NCI-H146 treated with DMSO at 0.1 percent for 48 hours (cell line): ENCODE data around the gene UGT1A7.

Experiments
- DNase-seq: peaks from one replicate; lab custom pipeline; 2025; ENCODE audit not compliant: unreplicated experiment; lab: John Stamatoyannopoulos, UW

UGT1A7 gene

GRCh38 chr2:233798335-233799086 lies 116.8 kb downstream of the UGT1A7 start:
- DNase-seq = no peak

- DNase-seq = no peak
These were observed 117.5 kb downstream of the UGT1A7 start for GRCh38 chr2:233799087-233799665.

GRCh38 chr2:233799716-233800115 lies 118.0 kb downstream of the UGT1A7 start:
- DNase-seq = no peak

DNA sequence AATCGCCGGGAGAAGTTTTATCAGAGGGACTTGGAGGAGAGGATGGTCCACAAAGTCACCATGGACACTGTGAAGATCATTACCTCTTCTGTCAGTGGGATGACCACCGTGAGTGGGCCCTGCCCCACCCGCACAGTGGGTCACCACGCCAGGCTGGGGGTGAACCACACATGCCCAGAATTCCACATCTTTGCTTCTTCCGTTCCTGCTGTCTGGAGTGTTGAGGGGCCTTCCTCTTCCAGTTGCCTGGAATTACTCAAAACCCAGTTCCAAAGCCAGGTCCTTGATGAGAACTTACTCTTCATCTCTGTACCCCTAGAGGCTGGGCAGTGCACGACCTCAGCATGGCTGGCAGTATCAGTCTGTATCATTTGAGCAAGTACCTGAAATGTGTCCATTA lies 118.5 kb downstream of the UGT1A7 start:
- DNase-seq = no peak

GRCh38 chr2:233801357-233802131 lies 119.8 kb downstream of the UGT1A7 start:
- DNase-seq = no peak

- DNase-seq = no peak
These were observed 120.6 kb downstream of the UGT1A7 start for GRCh38 chr2:233802132-233802815.

DNA sequence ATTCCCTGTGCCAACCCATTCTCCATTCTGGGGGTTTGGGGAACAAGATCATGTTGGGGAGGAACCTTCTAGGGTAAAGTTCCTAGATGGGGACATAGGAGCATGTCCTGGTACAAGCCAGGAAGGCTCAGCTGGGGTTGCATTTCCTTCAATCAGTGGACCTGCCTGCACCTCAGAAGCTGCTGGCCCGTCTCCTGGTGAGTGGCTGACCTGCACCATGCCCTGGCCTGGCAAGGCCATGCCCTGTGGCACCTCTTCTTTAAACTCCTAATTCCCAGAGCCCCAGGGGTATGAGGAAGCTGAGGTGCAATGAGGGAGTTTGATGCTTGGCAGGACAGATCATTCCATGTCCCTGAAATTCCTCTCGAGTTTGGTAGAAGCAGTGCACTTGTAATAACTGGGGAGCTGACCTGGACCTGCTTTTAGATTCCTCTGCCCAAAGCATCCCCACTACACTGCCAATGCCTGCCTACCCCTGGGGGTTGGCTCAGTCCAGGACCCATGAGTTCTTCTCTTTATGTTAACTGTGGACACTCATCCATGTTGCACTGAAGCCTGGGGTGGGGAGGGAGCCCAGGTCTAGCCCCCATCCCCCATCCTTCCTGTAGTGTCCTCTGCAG lies 121.7 kb downstream of the UGT1A7 start:
- DNase-seq = no peak

DNA sequence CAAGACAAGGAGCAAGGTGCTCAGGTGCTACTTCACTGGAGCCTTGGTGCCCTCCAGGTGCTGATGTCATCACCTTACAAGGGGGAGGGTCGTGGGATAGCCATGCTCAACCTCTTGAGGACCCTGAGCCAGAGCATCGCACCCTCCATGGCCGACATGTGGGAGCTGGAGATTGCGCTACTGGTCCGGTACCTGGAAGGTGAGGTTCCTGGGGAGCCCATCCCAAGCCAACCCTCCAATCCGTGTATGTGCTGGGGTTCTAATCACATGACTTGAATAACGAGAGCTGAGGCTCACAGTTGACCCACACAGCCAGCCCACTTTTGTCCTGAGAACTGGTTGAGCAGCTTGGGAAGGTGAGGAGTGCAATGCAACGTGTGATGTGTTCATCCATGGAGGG lies 122.3 kb downstream of the UGT1A7 start:
- DNase-seq = no peak

DNA sequence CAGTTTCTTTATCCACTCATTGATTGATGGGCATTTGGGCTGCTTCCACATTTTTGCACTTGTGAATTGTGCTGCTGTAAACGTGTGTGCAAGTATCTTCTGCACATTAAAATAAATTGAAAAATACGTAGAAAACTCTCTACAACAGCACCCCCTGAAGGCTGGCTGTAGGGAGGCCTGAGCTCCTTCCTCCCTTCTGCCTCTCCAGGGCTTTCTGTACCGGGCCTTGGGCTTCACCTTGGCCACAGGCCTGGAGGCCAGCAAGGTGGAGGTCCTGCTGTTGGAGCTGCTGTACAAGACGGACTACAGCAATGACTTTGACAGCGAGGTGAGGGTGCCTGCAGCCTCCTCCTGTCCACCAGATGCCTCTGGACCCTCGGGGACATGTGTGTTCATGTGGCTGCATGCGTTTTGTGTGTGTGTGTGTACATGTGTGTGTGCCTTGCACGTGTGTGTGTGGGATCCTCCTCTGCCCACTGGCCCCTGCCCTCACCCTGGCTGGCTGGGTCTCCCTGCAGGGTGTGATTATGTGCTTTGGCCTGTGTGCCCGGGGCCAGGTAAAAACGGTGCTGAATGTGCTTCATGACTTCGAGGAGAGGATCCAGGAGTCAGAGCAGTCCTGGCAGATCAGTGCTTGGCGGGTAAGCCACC lies 125.6 kb downstream of the UGT1A7 start:
- no peak for DNase-seq

DNA sequence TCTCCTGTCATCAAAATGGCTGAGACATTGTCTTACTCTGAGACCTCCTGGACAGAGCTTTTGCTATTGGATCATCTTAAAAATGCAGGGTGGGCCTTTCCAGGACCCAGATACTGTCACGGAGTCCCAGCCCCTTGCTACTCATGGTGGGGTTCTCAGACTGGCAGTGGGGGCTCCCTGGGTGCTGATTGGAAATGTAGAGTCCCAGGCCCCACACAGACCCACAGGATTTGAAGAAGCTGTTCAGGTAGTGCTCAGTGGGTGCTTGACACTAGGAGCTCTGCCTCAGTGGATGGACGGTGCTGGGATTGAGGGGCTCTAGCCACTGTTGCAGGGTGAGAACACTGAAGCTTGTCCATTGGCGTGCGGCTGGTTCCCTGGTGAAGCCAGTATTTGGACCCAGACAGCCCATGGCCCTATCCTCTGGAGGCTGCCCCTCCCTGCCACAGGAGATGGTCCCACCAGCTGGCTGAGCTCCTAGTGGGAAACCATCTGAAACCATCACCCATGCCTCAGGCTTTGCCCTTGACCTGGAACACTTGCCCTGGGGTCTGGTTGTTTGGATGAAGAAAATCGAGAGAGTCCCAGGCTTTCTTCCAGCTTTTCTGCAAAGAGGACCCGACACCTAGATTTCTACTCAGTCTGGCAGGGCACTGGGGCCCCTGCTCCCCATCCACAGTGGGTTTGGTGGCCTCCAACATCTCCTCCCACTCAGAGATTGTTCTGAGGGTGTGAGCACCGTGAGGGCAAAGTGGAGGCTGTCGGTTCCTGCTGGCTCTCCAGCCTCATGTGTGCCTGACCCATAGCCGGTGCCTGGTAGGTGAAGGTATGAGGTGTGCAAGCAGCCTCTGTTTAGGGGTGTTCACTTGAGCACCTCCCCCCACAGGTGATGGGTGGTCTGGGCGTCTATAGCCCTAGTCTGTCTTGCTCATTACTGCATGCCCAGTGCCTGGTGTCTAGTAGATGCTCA lies 126.5 kb downstream of the UGT1A7 start:
- DNase-seq = no peak

- DNase-seq = no peak
These were observed 128.7 kb downstream of the UGT1A7 start for GRCh38 chr2:233810385-233810784.

DNA sequence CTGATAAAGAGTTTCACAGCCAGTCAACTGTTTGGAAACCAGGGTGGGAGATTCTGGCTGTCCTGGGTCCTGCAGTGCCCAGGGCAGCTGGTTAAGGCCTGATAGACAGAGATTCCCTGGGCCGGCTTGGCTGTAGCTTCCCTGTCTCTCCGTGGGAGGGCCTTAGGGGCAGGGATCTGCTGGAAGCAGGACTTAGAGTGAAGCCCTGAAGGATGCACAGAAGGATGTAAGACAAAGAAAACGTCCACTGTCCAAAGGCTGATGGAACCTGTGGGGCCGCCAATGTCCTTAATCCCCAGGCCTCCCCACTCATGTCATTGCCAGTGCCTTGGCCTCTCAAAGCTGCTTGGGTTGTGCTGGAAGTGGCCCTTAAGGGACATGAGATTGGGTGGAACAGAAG lies 129.4 kb downstream of the UGT1A7 start:
- DNase-seq = no peak

DNA sequence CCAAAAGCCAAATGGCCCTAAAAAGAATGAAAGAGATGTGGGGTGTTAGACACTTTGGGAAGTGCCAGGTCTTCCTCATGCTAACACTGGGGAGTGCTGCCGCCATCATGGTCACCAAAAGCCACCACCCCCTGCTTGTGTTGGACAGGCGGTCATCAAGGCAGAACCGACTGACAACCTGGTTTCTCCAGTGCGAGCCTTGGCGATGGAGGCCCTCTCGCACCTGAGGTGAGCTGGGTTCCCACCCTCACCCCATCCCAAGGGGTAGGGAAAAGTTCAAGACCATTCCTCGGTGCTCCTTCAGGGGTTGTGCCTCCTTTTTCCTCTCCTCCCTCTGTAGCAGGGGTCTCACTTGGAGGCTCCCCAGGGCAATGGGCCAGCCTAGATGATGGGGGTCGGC lies 130.0 kb downstream of the UGT1A7 start:
- no peak for DNase-seq

GRCh38 chr2:233813236-233814055 lies 131.7 kb downstream of the UGT1A7 start:
- no peak for DNase-seq

DNA sequence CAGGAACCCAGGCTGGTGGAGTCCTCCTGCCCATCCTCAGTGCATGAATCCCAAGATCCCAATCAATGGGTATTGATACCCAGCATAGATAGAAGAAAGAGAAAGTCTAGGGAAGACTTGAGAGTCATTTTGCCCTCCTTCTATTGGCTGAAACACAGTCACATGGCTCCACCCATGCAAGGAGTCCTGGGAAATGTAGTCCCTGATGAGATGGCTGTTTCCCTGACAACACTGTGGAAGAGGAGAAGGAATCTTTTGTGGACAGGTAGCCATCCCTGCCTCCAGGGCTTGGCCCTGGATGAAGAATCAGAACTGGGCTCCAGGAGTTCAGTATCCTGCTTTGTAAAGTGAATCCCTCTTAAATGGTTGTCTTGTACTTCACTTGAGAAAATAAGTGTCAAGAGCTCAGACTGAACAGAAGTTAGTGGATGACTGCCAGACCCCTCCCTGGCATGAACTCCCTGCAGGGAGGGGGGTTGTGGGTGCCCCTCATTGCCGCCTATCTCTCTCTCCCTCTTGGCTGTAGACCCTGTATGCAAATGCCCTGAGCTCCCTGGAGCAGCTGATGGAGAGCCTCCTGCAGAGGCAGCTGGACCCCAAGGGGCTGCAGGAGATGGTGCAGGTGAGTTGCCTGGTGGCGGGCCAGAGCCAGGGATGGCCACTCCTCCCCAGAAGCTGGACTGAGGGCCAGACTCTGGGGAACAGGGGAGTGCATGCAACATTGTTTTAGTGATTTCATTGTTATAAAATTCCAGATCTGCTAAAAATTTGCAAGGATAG lies 132.5 kb downstream of the UGT1A7 start:
- DNase-seq = no peak

- no peak for DNase-seq
These were observed 134.2 kb downstream of the UGT1A7 start for GRCh38 chr2:233815861-233816260.

GRCh38 chr2:233816334-233816733 lies 134.6 kb downstream of the UGT1A7 start:
- DNase-seq = no peak

- no peak for DNase-seq
These were observed 135.1 kb downstream of the UGT1A7 start for GRCh38 chr2:233816771-233817170.
